Measurements from ENCODE around the gene PLEKHG4B. TPM values are rescaled to one million over a fixed set of nuclear protein-coding genes. Genes with fewer than 3 reads are reported as not detected.

PLEKHG4B gene
- total and polyA plus RNA-seq, 2 of the 4 experiments (the other 2 are of a cell fraction): 1.1 TPM

DNA sequence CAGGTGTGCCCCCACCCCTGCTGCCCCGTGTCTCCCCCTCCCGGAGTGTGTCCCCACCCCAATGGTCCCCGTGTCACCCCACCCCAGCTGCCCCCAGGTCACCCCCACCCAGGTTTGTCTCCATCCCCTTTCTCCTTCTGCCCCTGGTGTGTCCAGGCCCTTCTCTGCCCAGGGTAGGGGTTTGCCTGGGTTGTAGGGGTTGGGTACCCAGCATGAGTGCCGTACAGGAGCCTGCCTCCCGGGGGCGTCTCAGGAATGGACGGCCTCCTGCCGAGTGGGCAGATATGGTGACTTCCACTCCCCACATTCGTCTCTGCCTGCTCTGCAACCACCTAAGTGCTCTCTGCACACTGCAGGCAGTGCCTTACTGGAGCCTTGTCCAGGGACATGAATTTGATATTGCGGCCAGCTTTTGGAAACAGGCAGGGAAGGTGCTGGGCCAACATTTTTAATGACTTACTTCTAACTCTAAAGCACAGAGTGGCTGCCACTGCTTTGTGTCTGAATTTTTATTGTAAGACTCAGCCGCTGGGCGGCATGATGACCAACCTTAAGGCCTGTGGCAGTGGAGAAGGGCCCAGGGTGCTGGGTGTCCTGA lies 106.0 kb downstream of the PLEKHG4B start:
- POLR2A ChIA-PET (ENCODE audit: unreplicated experiment): no interaction called here
- Histone ChIP-seq H2BK120ac (ENCODE audit: low read depth, low read length) (no peak overlapping the region), H3K14ac (replicated peaks; ENCODE audit: low read depth, low read length) (no peak overlapping the region), H3K79me1 (ENCODE audit: low read depth in 1 of 2, low read length in 2 of 2) (peaks cover 0 to 10% of the 10 kb centered on the region in 2 experiments; a peak in 2 of 4 replicates), H3K4me3 (ENCODE audit: insufficient read depth, low read depth, low read length) (no peak overlapping the region), H3K4me1 (ENCODE audit: control insufficient read depth, insufficient read depth, low read length) (no peaks in the 10 kb centered on the region), H2BK15ac (ENCODE audit: low read depth, low read length) (no peak overlapping the region), H4K5ac (ENCODE audit: low read depth, low read length) (no peak overlapping the region), H3K27me3 (ENCODE audit: control insufficient read depth, insufficient read depth, low read length) (no peaks in the 10 kb centered on the region; the same call in 1 of the 2 replicates), H3K18ac (ENCODE audit: low read depth, low read length) (no peak overlapping the region), H2BK20ac (ENCODE audit: low read depth, low read length) (no peak overlapping the region), H3K4ac (ENCODE audit: low read depth, low read length) (no peak overlapping the region), H3K9me3 (ENCODE audit: control insufficient read depth, insufficient read depth, low read length) (no peaks in the 10 kb centered on the region), H4K20me1 (ENCODE audit: insufficient read depth, low read length) (no peaks in the 10 kb centered on the region; the same call in none of the 2 replicates), H3K4me2 (ENCODE audit: low read depth, low read length) (no peak overlapping the region), H2AK5ac (ENCODE audit: low read depth, low read length) (no peak overlapping the region), H2AK9ac (replicated peaks; ENCODE audit: low read depth, low read length, poor library complexity) (no peak overlapping the region), H4K91ac (ENCODE audit: insufficient read depth, low read depth, low read length) (no peak overlapping the region), H3K56ac (ENCODE audit: extremely low read depth, insufficient read depth, low read length) (no peak overlapping the region; the same call in 1 of the 2 replicates), H2BK5ac (ENCODE audit: low read depth, low read length, poor library complexity, severe bottlenecking) (no peak overlapping the region), H2AFZ (replicated peaks; ENCODE audit: low read length, poor library complexity) (no peak overlapping the region), H3K36me3 (ENCODE audit: control insufficient read depth, insufficient read depth, low read length) (peaks cover 4% of the 10 kb centered on the region), H3K9me1 (ENCODE audit: insufficient read depth, low read length) (peaks cover 2% of the 10 kb centered on the region; the same call in 1 of the 2 replicates), H4K8ac (ENCODE audit: low read depth in 2 of 2, low read length in 2 of 2) (no peak overlapping the region), H3K9ac (ENCODE audit: low read depth, low read length) (no peak overlapping the region), H3K27ac (ENCODE audit: insufficient read depth, low read length) (no peak overlapping the region), H3K23ac (ENCODE audit: low read depth, low read length) (no peak overlapping the region)
- in situ Hi-C loops (cut with MboI; ENCODE audit: low sequenced_read_pairs) (no loop called here), intact Hi-C loops (cut with micrococcal nuclease) (no loop called here), dilution Hi-C loops (cut with HindIII; ENCODE audit: low sequenced_read_pairs, unreplicated experiment) (no loop called here)
- DNase-seq (no peak), ATAC-seq (ENCODE audit: low read depth) (no peak)
- BruUV-seq (replicated peaks): no TSS peak
- WGBS, 2 experiments (ENCODE audit: extremely low coverage in 2 of 2, insufficient read length in 1 of 2): 100% methylated on average over 1 of the region's 12 CpGs; no CpG with 5 or more reads in 1 of the 2 experiments
- CTCF ChIA-PET: no interaction called here
- TF ChIP-seq, protein P1, sequence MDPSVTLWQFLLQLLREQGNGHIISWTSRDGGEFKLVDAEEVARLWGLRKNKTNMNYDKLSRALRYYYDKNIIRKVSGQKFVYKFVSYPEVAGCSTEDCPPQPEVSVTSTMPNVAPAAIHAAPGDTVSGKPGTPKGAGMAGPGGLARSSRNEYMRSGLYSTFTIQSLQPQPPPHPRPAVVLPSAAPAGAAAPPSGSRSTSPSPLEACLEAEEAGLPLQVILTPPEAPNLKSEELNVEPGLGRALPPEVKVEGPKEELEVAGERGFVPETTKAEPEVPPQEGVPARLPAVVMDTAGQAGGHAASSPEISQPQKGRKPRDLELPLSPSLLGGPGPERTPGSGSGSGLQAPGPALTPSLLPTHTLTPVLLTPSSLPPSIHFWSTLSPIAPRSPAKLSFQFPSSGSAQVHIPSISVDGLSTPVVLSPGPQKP (IDR thresholded peaks at IDR 0.05; ENCODE audit: borderline replicate concordance, low read depth, low read length): no peak
- no peak for TF ChIP-seq NFE2L2 (IDR thresholded peaks at IDR 0.05; ENCODE audit: low read depth, low read length)
- TF ChIP-seq CHD1 (IDR thresholded peaks at IDR 0.05; ENCODE audit: low read depth, low read length): no peak
- no peak for TF ChIP-seq SMC3 (IDR thresholded peaks at IDR 0.05; ENCODE audit: low read depth, low read length)
- no peak for TF ChIP-seq CEBPB (IDR thresholded peaks at IDR 0.05; ENCODE audit: low read depth, low read length)
- TF ChIP-seq BHLHE40 (IDR thresholded peaks at IDR 0.05; ENCODE audit: low read depth, low read length): no peak
- no peak for TF ChIP-seq RCOR1 (IDR thresholded peaks at IDR 0.05; ENCODE audit: insufficient replicate concordance, low read length)
- TF ChIP-seq USF2 (IDR thresholded peaks at IDR 0.05; ENCODE audit: low read depth, low read length): no peak
- TF ChIP-seq MAZ (IDR thresholded peaks at IDR 0.05; ENCODE audit: borderline replicate concordance, low read depth, low read length): no peak

All from IMR-90 (cell line).